HG03025 (cell line): Measurements from ENCODE around the gene RNASE1.
"Not testable (repeated sequence)": the region's sequence is repeated elsewhere in the genome, so short reads cannot be mapped to it uniquely, and the experiment has no call there.

ENCODE experiments used
- ATAC-seq: cut with Tn5 transposase; IDR thresholded peaks from one replicate; pipeline ENCODE4 v1.9.1; 2021; ENCODE audit warnings: mild to moderate bottlenecking, moderate library complexity; ENCODE audit not compliant: unreplicated experiment, low FRiP score

RNASE1 gene

GRCh38 chr14:20802341-20803084, at the start of gene RNASE1:
RNASE1 (minus strand) TSS chr14:20802844; CDS start chr14:20802068, 776 bp downstream.
- no peak for ATAC-seq

GRCh38 chr14:20848955-20849570, 46.4 kb upstream of the RNASE1 start:
- no peak for ATAC-seq

- no peak for ATAC-seq
Observed at GRCh38 chr14:20848316-20848954, 45.8 kb upstream of the RNASE1 start.

- ATAC-seq, result no peak
Observed at GRCh38 chr14:20846560-20846959, 43.9 kb upstream of the RNASE1 start.

- ATAC-seq, result no peak
Observed at GRCh38 chr14:20841096-20841495, 38.5 kb upstream of the RNASE1 start.

GRCh38 chr14:20837831-20838230, 35.2 kb upstream of the RNASE1 start:
- ATAC-seq, result no peak

GRCh38 chr14:20836668-20837338, 34.2 kb upstream of the RNASE1 start:
- ATAC-seq, result no peak

- ATAC-seq, result no peak
Observed at GRCh38 chr14:20834899-20835298, 32.3 kb upstream of the RNASE1 start.

GRCh38 chr14:20830831-20831230, 28.2 kb upstream of the RNASE1 start:
- no peak for ATAC-seq

GRCh38 chr14:20828024-20828694, 25.5 kb upstream of the RNASE1 start:
- ATAC-seq, result not testable (repeated sequence)

GRCh38 chr14:20827326-20827725, 24.7 kb upstream of the RNASE1 start:
- ATAC-seq, result no peak

- ATAC-seq, result not testable (repeated sequence)
Observed at GRCh38 chr14:20826666-20827065, 24.0 kb upstream of the RNASE1 start.

GRCh38 chr14:20823859-20824258, 21.2 kb upstream of the RNASE1 start:
- no peak for ATAC-seq

GRCh38 chr14:20821521-20822108, 19.0 kb upstream of the RNASE1 start:
- not testable (repeated sequence) for ATAC-seq

GRCh38 chr14:20820063-20820904, 17.6 kb upstream of the RNASE1 start:
- ATAC-seq, result no peak

- ATAC-seq, result no peak
Observed at GRCh38 chr14:20818861-20819260, 16.2 kb upstream of the RNASE1 start.

GRCh38 chr14:20815946-20816345, 13.3 kb upstream of the RNASE1 start:
- ATAC-seq, result not testable (repeated sequence)

- no peak for ATAC-seq
Observed at GRCh38 chr14:20811986-20812975, 9.6 kb upstream of the RNASE1 start.
